Testis (tissue), 3 donors: ENCODE measurements around the gene FUS. TPM values are rescaled to one million over a fixed set of nuclear protein-coding genes. Genes with fewer than 3 reads are reported as not detected.
A peak's percentile ranks its signal among the peaks of the same experiment; 100 is the strongest.

Experiments used
- DNase-seq: peaks from one replicate; pipeline ENCODE4 v3.0.0-alpha.2; 2019
- H3K27ac ChIP-seq, 2 donors: fragments of 200-600 bp; sonication (generic); one replicate each; pipeline ENCODE4 v1.5.1; 2019
- H3K27me3 ChIP-seq: fragments of 200-600 bp; sonication (generic); one replicate; pipeline ENCODE4 v1.5.1; 2019
- H3K36me3 ChIP-seq: fragments of 200-600 bp; sonication (generic); one replicate; pipeline ENCODE4 v1.5.1; 2017; ENCODE audit warnings: low read depth; ENCODE audit errors: missing control alignments
- H3K4me1 ChIP-seq: fragments of 200-600 bp; sonication (generic); one replicate; pipeline ENCODE4 v1.5.1; 2019
- H3K4me3 ChIP-seq, 2 donors: fragments of 200-600 bp; sonication (generic); one replicate each; pipeline ENCODE4 v1.5.1; 2017 to 2019
- H3K9me3 ChIP-seq: fragments of 200-600 bp; sonication (generic); one replicate; pipeline ENCODE4 v1.5.1; 2017
- POLR2A ChIP-seq: fragments of 450-650 bp; IDR thresholded peaks from one replicate; pipeline ENCODE4 v1.6.1; 2017; ENCODE audit warnings: antibody characterized with exemption, mild to moderate bottlenecking, moderate library complexity
- WGBS, 2 donors: methylation state at CpG; one replicate each; pipeline ENCODE4 v1.1.5; 2018; 5-methylcytosine and 5-hydroxymethylcytosine counted together
- intact Hi-C: fragments of 100-400 bp; cut with DNase I; formaldehyde crosslinking; loops from one replicate; pipeline ENCODE4 v1.15.1; 2023; ENCODE audit warnings: low total_unique reads
- polyA plus RNA-seq: library from polyadenylated mRNA; stranded (reverse); fragments of 350-450 nt; fragmentation: Illumina TruSeq; extraction: RNeasy Lipid Tissue Mini Kit (QIAGEN cat#74804); gene quantifications from one replicate; pipeline ENCODE4 v1.2.3, GENCODE V29; 2014; ENCODE audit warnings: low read depth, low replicate concordance; ENCODE audit not compliant: insufficient read depth
- total RNA-seq, 2 donors: library from RNA; depleted of rRNA; stranded (reverse); fragments of >200 nt; gene quantifications; one replicate each; pipeline ENCODE4 v1.2.3, GENCODE V29; 2016
- TF ChIP-seq, protein P1 (sequence below), 3 experiments: fragments of 450-650 bp in 2 of 3; fragments of 200-600 bp in 1 of 3; sonication (generic) in 1 of 3; IDR thresholded peaks; one replicate each; pipeline ENCODE4 v1.5.1; 2016 to 2019; ENCODE audit warnings: antibody characterized with exemption in 3 of 3, mild to moderate bottlenecking in 2 of 3, moderate library complexity in 1 of 3

Gene FUS
- total and polyA plus RNA-seq, 3 donors from 2014 or later: 205 to 423 (median 217) TPM

- peak overlapping the region; percentile 56 to 67 for H3K4me3 ChIP-seq
- WGBS, 2 donors: 0 to 14% methylated on average over 10 to 34 of the region's 35 CpGs
- no peaks in the 10 kb centered on the region for H3K27me3 ChIP-seq
- TF ChIP-seq, protein P1, sequence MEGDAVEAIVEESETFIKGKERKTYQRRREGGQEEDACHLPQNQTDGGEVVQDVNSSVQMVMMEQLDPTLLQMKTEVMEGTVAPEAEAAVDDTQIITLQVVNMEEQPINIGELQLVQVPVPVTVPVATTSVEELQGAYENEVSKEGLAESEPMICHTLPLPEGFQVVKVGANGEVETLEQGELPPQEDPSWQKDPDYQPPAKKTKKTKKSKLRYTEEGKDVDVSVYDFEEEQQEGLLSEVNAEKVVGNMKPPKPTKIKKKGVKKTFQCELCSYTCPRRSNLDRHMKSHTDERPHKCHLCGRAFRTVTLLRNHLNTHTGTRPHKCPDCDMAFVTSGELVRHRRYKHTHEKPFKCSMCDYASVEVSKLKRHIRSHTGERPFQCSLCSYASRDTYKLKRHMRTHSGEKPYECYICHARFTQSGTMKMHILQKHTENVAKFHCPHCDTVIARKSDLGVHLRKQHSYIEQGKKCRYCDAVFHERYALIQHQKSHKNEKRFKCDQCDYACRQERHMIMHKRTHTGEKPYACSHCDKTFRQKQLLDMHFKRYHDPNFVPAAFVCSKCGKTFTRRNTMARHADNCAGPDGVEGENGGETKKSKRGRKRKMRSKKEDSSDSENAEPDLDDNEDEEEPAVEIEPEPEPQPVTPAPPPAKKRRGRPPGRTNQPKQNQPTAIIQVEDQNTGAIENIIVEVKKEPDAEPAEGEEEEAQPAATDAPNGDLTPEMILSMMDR (IDR thresholded peaks at IDR 0.05): no peak
- no peak for TF ChIP-seq POLR2A
- DNase-seq: no peak
- H3K36me3 ChIP-seq: no peaks in the 10 kb centered on the region
- peak overlapping the region in 1 of 2 donors; percentile 69 for H3K27ac ChIP-seq
- no peaks in the 10 kb centered on the region for H3K9me3 ChIP-seq
- peaks cover 17% of the 10 kb centered on the region for H3K4me1 ChIP-seq
- intact Hi-C loops: no loop called here
These were observed 21.9 kb downstream of the FUS start for GRCh38 chr16:31201582-31202413.

- no peaks in the 10 kb centered on the region for H3K9me3 ChIP-seq
- TF ChIP-seq, protein P1 (IDR thresholded peaks at IDR 0.05): no peak
- no peak for TF ChIP-seq POLR2A
- H3K27ac ChIP-seq: peak within 1 kb of the TSS in 1 of 2 donors; percentile 69
- H3K27me3 ChIP-seq: no peaks in the 10 kb centered on the region
- no peaks in the 10 kb centered on the region for H3K36me3 ChIP-seq
- DNase-seq: peak; percentile 33
- H3K4me1 ChIP-seq: peaks cover 17% of the 10 kb centered on the region
- intact Hi-C loops: no loop called here
- WGBS, 2 donors: 6 to 7% methylated on average over 32 to 56 of the region's 69 CpGs
- peak within 1 kb of the TSS; percentile 56 to 67 for H3K4me3 ChIP-seq
These were observed 22.8 kb downstream of the FUS start, which contains the start of gene PYCARD for GRCh38 chr16:31202414-31203375. Gene PYCARD, minus strand, starts transcription at chr16:31202760. Its CDS starts 70 bp downstream, at chr16:31202690.

DNA sequence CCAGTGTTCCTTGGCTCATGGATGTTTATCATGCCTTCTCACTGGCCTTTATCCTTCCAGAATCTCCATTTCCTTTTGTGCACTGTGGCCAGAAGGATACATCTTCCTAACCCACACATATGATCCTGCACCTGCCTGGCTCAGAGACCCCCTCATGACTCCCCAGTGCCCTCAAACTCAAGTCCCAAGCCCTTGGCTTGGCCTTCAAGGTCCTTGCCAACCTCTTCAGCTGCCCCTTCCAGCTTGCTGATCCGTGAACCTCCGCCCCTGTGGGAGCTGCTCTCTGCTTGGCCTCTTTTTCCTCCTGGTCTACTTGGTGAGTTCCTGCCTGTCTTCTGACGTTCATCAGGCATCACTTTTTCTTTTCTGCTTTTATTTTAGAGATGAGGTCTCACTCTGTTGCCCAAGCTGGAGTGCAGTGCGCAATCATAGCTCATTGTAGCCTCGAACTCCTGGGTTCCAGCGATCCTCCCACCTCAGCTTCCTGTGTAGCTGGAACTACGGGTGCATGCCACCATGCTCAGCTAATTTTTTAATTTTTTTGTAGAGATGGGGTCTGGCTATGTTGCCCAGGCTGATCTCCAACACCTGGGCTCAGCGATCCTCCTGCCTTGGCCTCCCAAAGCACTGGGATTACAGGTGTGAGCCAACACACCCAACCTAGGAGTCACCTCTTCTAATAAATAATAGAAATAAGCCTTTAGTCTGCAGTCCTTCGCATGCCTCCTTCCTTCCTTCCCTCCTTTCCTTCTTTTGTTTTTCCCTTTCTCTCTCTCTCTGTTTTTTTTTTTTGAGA, 25.1 kb downstream of the FUS start:
- intact Hi-C loops: no loop called here
- Histone ChIP-seq H3K9me3 (no peaks in the 10 kb centered on the region), H3K4me3 (no peak overlapping the region), H3K4me1 (peaks cover 17% of the 10 kb centered on the region), H3K27ac (no peak overlapping the region), H3K36me3 (no peaks in the 10 kb centered on the region), H3K27me3 (no peaks in the 10 kb centered on the region)
- no peak for DNase-seq
- no peak for TF ChIP-seq POLR2A
- TF ChIP-seq, protein P1 (IDR thresholded peaks at IDR 0.05): no peak
- 92% methylated on average over 8 to 9 of the region's 9 CpGs for WGBS, 2 donors

DNA sequence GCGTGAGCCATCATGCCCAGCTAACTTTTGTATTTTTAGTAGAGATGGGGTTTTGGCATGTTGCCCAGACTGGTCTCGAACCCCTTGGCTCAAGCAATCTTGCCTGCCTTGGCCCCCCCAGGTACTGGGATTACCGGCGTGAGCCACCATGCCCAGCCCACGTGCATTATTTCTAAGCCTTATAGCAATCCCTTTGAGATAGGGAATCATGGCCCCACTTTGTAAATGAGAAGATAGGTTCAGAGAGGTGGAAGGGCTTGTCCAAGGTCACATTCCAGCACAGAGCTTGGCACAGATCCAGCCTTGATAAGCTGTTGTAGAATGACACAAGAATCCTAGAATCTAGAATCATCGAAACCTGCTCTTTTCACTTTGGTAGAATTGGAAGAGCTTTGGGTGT, 26.8 kb downstream of the FUS start:
- intact Hi-C loops: no loop called here
- Histone ChIP-seq H3K4me1 (peaks cover 6% of the 10 kb centered on the region), H3K4me3 (no peak overlapping the region), H3K27me3 (no peaks in the 10 kb centered on the region), H3K9me3 (no peaks in the 10 kb centered on the region), H3K27ac (no peak overlapping the region), H3K36me3 (no peaks in the 10 kb centered on the region)
- peak; percentile 66 for DNase-seq
- 36 to 60% methylated on average over 6 of the region's 6 CpGs for WGBS, 2 donors
- TF ChIP-seq POLR2A: no peak
- TF ChIP-seq, protein P1 (IDR thresholded peaks at IDR 0.05): no peak
